Ishikawa (cell line): ENCODE data around the gene PHF8.

Source experiments
- CREB1 ChIP-seq: IDR thresholded peaks from 2 replicates; pipeline ENCODE4 v1.6.1; 2012; ENCODE audit warnings: low read depth
- EGR1 ChIP-seq: IDR thresholded peaks from 2 replicates; pipeline ENCODE4 v1.6.1; 2012
- MAX ChIP-seq: IDR thresholded peaks from 2 replicates; pipeline ENCODE4 v1.6.1; 2012
- RAD21 ChIP-seq: IDR thresholded peaks from 2 replicates; pipeline ENCODE4 v1.6.1; 2012; ENCODE audit warnings: low read depth
- REST ChIP-seq: IDR thresholded peaks from 2 replicates; pipeline ENCODE4 v1.6.1; 2012; ENCODE audit warnings: low read depth, mild to moderate bottlenecking
- TAF1 ChIP-seq: IDR thresholded peaks from 2 replicates; pipeline ENCODE4 v1.6.1; 2012; ENCODE audit warnings: low read depth, mild to moderate bottlenecking
- USF1 ChIP-seq: IDR thresholded peaks from 2 replicates; pipeline ENCODE4 v1.6.1; 2012
- YY1 ChIP-seq: IDR thresholded peaks from 2 replicates; pipeline ENCODE4 v1.6.1; 2012; ENCODE audit warnings: low read depth
- ZBTB7A ChIP-seq: IDR thresholded peaks from 2 replicates; pipeline ENCODE4 v1.6.1; 2012; ENCODE audit warnings: low read depth

- no peak for TF ChIP-seq CREB1
- TF ChIP-seq EGR1, result no peak
- no peak for TF ChIP-seq TAF1
- no peak for TF ChIP-seq ZBTB7A
- no peak for TF ChIP-seq YY1
- no peak for TF ChIP-seq USF1
- TF ChIP-seq RAD21, result no peak
- no peak for TF ChIP-seq REST
- no peak for TF ChIP-seq MAX
Observed at GRCh38 chrX:53990171-53990570, 54.1 kb downstream of the PHF8 start.
